HUES6 (cell line): ENCODE measurements around the gene GPR152.

ENCODE experiments used
- H3K27ac ChIP-seq: 2 replicates; pipeline ENCODE4 v1.7.0; 2013; ENCODE audit warnings: low read depth, mild to moderate bottlenecking, low read length, inconsistent platforms
- H3K27me3 ChIP-seq: 2 replicates; pipeline ENCODE4 v1.6.1; 2013; ENCODE audit warnings: low read length; ENCODE audit not compliant: control insufficient read depth, insufficient read depth
- H3K36me3 ChIP-seq: 2 replicates; pipeline ENCODE4 v1.6.1; 2013; ENCODE audit warnings: low read length; ENCODE audit not compliant: control insufficient read depth, insufficient read depth
- H3K4me1 ChIP-seq: 2 replicates; pipeline ENCODE4 v1.6.1; 2013; ENCODE audit warnings: low read length; ENCODE audit not compliant: control insufficient read depth, insufficient read depth
- H3K4me3 ChIP-seq: 2 replicates; pipeline ENCODE4 v1.5.1; 2013; ENCODE audit warnings: low read depth, low read length
- H3K9ac ChIP-seq: one replicate; pipeline ENCODE4 v1.6.1; 2013; ENCODE audit warnings: mild to moderate bottlenecking, low read length
- H3K9me3 ChIP-seq: 2 replicates; pipeline ENCODE4 v1.6.1; 2013; ENCODE audit warnings: low read depth, low read length; ENCODE audit not compliant: control insufficient read depth, insufficient read depth

GPR152 gene

GRCh38 chr11:67401495-67402191 lies 50.9 kb downstream of the GPR152 start, which contains the start of gene PPP1CA:
Gene PPP1CA, minus strand, starts transcription at chr11:67401858. Its CDS starts 76 bp downstream, at chr11:67401782.
- Histone ChIP-seq H3K4me3 (peak within 1 kb of the TSS; percentile 85), H3K36me3 (peaks cover 33% of the 10 kb centered on the region), H3K9ac (peak within 1 kb of the TSS; percentile 90), H3K27me3 (no peaks in the 10 kb centered on the region), H3K4me1 (peaks cover 23% of the 10 kb centered on the region), H3K27ac (peak within 1 kb of the TSS; percentile 89), H3K9me3 (no peaks in the 10 kb centered on the region)
